GM12865 (cell line): ENCODE data around the gene TTC36.

Source experiments
- DNase-seq: peaks from one replicate; pipeline ENCODE4 v3.0.0; 2010; ENCODE audit warnings: low read depth
- H3K4me3 ChIP-seq: 2 replicates; pipeline ENCODE4 v1.5.1; 2011; ENCODE audit warnings: mild to moderate bottlenecking, low read depth, low read length, control low read depth
- TF ChIP-seq, protein P1 (sequence below): IDR thresholded peaks from 2 replicates; pipeline ENCODE4 v1.5.1; 2011; ENCODE audit warnings: low read length, control low read depth, low read depth, inconsistent platforms; ENCODE audit not compliant: insufficient read depth; ENCODE audit errors: missing control alignments

The TTC36 gene

DNA sequence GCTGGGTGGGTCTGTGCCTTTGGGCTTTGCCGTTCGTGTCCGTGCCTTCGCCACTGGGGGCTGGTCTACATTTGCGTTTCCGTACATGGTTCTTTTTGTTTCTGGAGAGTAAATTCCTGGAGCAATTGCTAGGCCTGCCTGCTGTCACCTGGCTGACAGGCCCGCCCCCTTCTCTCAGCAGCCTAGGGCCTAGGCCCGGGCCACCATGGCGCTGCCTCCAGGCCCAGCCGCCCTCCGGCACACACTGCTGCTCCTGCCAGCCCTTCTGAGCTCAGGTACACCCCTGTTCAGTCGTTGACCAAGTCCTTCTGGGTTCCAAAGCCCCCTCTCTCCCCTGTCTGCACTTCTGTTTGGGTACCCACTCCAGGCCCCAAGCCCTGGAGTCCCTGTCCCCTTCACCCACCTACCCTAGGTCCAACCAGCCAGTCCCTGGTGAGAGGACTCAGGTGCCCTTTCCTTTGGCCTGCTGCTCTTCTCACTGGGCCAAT, 4.4 kb downstream of the TTC36 start:
- TF ChIP-seq, protein P1, sequence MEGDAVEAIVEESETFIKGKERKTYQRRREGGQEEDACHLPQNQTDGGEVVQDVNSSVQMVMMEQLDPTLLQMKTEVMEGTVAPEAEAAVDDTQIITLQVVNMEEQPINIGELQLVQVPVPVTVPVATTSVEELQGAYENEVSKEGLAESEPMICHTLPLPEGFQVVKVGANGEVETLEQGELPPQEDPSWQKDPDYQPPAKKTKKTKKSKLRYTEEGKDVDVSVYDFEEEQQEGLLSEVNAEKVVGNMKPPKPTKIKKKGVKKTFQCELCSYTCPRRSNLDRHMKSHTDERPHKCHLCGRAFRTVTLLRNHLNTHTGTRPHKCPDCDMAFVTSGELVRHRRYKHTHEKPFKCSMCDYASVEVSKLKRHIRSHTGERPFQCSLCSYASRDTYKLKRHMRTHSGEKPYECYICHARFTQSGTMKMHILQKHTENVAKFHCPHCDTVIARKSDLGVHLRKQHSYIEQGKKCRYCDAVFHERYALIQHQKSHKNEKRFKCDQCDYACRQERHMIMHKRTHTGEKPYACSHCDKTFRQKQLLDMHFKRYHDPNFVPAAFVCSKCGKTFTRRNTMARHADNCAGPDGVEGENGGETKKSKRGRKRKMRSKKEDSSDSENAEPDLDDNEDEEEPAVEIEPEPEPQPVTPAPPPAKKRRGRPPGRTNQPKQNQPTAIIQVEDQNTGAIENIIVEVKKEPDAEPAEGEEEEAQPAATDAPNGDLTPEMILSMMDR: no peak
- no peak for DNase-seq
- no peak overlapping the region for H3K4me3 ChIP-seq

DNA sequence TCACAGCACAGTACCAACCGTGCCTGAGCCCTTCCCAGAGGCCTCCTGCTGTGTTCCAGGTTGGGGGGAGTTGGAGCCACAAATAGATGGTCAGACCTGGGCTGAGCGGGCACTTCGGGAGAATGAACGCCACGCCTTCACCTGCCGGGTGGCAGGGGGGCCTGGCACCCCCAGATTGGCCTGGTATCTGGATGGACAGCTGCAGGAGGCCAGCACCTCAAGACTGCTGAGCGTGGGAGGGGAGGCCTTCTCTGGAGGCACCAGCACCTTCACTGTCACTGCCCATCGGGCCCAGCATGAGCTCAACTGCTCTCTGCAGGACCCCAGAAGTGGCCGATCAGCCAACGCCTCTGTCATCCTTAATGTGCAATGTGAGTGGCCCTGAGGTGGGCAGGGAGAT, 4.8 kb downstream of the TTC36 start:
- TF ChIP-seq, protein P1: no peak
- H3K4me3 ChIP-seq: no peak overlapping the region

DNA sequence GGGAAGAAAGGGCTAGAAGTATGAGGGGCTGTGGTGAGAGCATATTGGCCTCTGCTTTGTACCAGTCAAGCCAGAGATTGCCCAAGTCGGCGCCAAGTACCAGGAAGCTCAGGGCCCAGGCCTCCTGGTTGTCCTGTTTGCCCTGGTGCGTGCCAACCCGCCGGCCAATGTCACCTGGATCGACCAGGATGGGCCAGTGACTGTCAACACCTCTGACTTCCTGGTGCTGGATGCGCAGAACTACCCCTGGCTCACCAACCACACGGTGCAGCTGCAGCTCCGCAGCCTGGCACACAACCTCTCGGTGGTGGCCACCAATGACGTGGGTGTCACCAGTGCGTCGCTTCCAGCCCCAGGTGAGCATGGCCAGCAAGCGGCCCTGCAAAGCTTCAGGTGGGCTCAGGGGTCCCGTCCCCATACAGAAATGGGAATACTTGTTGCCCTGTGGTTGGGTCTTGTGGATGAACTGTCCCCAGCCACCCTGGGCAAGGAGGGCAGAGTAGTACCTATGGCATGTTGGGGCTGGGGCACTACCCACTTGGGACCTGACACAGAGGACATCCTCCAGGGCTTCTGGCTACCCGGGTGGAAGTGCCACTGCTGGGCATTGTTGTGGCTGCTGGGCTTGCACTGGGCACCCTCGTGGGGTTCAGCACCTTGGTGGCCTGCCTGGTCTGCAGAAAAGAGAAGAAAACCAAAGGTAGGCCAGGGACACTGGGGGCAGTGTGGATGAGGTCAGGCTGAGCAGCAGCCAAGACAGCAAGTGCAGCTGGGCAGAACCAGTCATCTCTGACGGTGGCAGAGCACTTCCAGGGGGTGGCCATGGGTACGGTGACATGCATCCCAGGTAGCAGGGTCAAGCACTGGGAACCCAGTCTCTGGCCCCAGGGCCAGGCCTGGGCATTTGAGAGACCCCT, 5.8 kb downstream of the TTC36 start:
- TF ChIP-seq, protein P1: no peak
- no peak for DNase-seq
- no peak overlapping the region for H3K4me3 ChIP-seq

More for the DNA sequence above, 4.8 kb downstream of the TTC36 start:
- DNase-seq: no peak

DNA sequence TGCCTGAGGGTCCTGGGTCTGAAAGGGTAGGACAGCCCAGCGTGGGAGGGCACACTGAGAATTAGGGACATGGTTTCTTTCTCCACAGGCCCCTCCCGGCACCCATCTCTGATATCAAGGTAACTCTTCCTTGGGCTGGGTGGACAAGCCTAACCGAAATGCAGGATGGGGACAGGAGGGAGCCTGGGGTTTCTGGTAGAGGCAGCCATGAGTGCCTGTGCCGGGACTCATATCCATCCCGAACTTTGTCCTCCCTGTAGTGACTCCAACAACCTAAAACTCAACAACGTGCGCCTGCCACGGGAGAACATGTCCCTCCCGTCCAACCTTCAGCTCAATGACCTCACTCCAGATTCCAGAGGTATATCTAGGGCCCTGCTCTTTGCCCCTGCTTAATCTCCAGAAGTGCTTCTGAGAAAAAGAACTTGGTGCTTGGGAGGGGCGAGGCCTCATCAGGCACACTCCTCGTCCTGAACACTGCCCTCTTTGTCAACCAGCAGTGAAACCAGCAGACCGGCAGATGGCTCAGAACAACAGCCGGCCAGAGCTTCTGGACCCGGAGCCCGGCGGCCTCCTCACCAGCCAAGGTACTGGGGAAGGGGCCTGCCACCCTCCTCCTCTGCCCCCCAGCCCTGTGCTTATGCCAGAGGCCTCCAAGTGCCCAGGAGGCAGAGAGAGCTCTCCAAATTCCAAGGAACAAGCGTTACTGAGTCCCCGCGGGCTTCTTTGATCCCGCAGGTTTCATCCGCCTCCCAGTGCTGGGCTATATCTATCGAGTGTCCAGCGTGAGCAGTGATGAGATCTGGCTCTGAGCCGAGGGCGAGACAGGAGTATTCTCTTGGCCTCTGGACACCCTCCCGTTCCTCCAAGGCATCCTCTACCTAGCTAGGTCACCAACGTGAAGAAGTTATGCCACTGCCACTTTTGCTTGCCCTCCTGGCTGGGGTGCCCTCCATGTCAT, 6.8 kb downstream of the TTC36 start:
- H3K4me3 ChIP-seq: no peak overlapping the region
- DNase-seq: no peak
- TF ChIP-seq, protein P1: no peak

DNA sequence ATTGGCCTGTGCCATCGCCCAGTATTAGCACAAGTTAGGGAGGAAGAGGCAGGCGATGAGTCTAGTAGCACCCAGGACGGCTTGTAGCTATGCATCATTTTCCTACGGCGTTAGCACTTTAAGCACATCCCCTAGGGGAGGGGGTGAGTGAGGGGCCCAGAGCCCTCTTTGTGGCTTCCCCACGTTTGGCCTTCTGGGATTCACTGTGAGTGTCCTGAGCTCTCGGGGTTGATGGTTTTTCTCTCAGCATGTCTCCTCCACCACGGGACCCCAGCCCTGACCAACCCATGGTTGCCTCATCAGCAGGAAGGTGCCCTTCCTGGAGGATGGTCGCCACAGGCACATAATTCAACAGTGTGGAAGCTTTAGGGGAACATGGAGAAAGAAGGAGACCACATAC, 8.0 kb downstream of the TTC36 start:
- TF ChIP-seq, protein P1: no peak
- no peak overlapping the region for H3K4me3 ChIP-seq
- no peak for DNase-seq

DNA sequence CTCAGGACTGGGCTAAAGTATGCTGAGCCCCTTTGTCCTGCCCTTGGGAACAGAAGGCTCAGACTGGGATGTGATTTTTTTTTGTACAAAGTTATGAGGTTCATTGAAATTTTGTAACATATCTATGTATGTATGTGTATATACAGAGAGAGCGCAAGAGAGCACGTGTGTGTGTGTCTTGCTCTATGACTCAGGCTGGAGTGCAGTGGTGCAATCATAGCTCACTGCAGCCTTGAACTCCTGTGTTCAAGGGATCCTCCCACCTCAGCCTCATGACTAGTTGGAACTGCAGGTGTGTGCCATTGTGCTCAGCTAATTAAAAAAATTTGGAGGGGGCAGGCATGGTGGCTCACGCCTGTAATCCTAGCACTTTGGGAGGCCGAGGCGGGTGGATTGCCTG, 9.5 kb downstream of the TTC36 start:
- TF ChIP-seq, protein P1: no peak
- no peak for DNase-seq
- no peak overlapping the region for H3K4me3 ChIP-seq
